ENCODE data around the gene CDH22.

Gene CDH22

GRCh38 chr20:46215913-46216707 lies 92.2 kb downstream of the CDH22 start:
- DNase-seq (ENCODE audit: low read depth in 2 of 2), result no peak

- no peak for DNase-seq (ENCODE audit: low read depth in 2 of 2)
These were observed 93.3 kb downstream of the CDH22 start for GRCh38 chr20:46214824-46215488.

GRCh38 chr20:46213946-46214823 lies 94.1 kb downstream of the CDH22 start:
- no peak for DNase-seq (ENCODE audit: low read depth in 2 of 2)

- no peak for DNase-seq (ENCODE audit: low read depth in 2 of 2)
These were observed 95.4 kb downstream of the CDH22 start for GRCh38 chr20:46212876-46213275.

- DNase-seq (ENCODE audit: low read depth in 2 of 2), result no peak
These were observed 96.0 kb downstream of the CDH22 start for GRCh38 chr20:46212252-46212651.

GRCh38 chr20:46211331-46211722 lies 97.0 kb downstream of the CDH22 start:
- no peak for DNase-seq (ENCODE audit: low read depth in 2 of 2)

GRCh38 chr20:46210672-46211330 lies 97.5 kb downstream of the CDH22 start:
- DNase-seq (ENCODE audit: low read depth in 2 of 2), result no peak

- no peak for DNase-seq (ENCODE audit: low read depth in 2 of 2)
These were observed 98.2 kb downstream of the CDH22 start for GRCh38 chr20:46209930-46210671.

- no peak for DNase-seq (ENCODE audit: low read depth in 2 of 2)
These were observed 100.5 kb downstream of the CDH22 start for GRCh38 chr20:46207793-46208192.

- DNase-seq (ENCODE audit: low read depth in 2 of 2), result no peak
These were observed 101.2 kb downstream of the CDH22 start for GRCh38 chr20:46206992-46207549.

- DNase-seq (ENCODE audit: low read depth in 2 of 2), result no peak
These were observed 102.3 kb downstream of the CDH22 start for GRCh38 chr20:46206025-46206424.

GRCh38 chr20:46205349-46205748 lies 102.9 kb downstream of the CDH22 start:
- no peak for DNase-seq (ENCODE audit: low read depth in 2 of 2)

GRCh38 chr20:46204594-46205186 lies 103.6 kb downstream of the CDH22 start:
- no peak for DNase-seq (ENCODE audit: low read depth in 2 of 2)

- DNase-seq (ENCODE audit: low read depth in 2 of 2), result no peak
These were observed 104.8 kb downstream of the CDH22 start for GRCh38 chr20:46203510-46203837.

- DNase-seq (ENCODE audit: low read depth in 2 of 2), result no peak
These were observed 105.4 kb downstream of the CDH22 start for GRCh38 chr20:46202766-46203509.

- no peak for DNase-seq (ENCODE audit: low read depth in 2 of 2)
These were observed 107.4 kb downstream of the CDH22 start for GRCh38 chr20:46200582-46201570.

- DNase-seq (ENCODE audit: low read depth in 2 of 2), result no peak
These were observed 109.1 kb downstream of the CDH22 start for GRCh38 chr20:46199198-46199597.

GRCh38 chr20:46196990-46197389 lies 111.3 kb downstream of the CDH22 start:
- no peak for DNase-seq (ENCODE audit: low read depth in 2 of 2)
